Measurements from ENCODE around the gene UCK2. TPM values are rescaled to one million over a fixed set of nuclear protein-coding genes. Genes with fewer than 3 reads are reported as not detected.

Gene UCK2
- total RNA-seq, 1 donor from 2014 or later, result 49.4 TPM

DNA sequence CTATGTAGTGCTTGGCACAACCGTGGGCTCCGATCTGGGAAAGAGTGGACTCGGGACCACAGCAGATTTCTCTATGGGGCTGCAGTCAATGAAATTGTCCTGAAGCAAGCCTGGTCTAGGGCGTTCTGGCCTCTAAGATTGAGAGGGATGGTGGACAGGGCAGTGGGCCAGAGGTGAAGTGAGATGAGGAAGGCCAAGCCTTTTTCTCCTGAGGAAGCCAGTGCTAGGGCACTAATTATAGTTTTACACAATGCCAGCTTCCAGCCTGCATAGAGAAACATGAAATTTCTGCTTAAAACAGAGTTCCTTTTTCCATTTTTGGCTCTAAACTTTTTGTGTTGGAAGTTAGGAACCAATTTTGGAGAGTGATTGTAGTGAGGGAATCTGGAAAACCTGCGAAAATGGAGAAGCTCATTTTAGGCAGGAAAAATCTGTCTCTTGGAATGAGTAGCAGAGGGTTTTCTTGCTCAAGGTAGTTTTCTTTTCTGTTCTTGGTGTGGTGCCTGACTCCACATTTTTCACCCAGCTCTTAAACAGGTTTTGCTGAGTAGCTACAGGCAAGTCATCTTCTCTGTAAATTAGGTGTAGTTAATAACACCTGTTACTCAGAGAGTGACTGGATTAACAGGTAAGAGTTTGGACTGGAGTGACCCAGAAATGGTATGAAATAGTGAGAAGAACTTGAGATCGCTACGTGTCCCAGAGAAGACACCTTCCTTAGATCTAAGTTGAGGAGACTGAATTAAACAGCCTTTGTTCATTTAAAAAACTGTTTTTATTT, 22.1 kb downstream of the UCK2 start:
- Histone ChIP-seq H3K9me3 (no peaks in the 10 kb centered on the region), H3K4me3 (no peak overlapping the region), H3K27me3 (no peaks in the 10 kb centered on the region), H3K4me1 (no peaks in the 10 kb centered on the region), H3K36me3 (no peaks in the 10 kb centered on the region), H3K27ac (no peak overlapping the region)
- intact Hi-C loops (cut with DNase I), result no loop called here
- no peak for DNase-seq (ENCODE audit: extremely low spot score in 2 of 2)
- TF ChIP-seq POLR2AphosphoS5 (IDR thresholded peaks at IDR 0.05; ENCODE audit: insufficient read depth in 1 of 2, low read depth in 1 of 2) (no peak), POLR2A (IDR thresholded peaks at IDR 0.05) (no peak)
- TF ChIP-seq, protein P1, sequence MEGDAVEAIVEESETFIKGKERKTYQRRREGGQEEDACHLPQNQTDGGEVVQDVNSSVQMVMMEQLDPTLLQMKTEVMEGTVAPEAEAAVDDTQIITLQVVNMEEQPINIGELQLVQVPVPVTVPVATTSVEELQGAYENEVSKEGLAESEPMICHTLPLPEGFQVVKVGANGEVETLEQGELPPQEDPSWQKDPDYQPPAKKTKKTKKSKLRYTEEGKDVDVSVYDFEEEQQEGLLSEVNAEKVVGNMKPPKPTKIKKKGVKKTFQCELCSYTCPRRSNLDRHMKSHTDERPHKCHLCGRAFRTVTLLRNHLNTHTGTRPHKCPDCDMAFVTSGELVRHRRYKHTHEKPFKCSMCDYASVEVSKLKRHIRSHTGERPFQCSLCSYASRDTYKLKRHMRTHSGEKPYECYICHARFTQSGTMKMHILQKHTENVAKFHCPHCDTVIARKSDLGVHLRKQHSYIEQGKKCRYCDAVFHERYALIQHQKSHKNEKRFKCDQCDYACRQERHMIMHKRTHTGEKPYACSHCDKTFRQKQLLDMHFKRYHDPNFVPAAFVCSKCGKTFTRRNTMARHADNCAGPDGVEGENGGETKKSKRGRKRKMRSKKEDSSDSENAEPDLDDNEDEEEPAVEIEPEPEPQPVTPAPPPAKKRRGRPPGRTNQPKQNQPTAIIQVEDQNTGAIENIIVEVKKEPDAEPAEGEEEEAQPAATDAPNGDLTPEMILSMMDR (IDR thresholded peaks at IDR 0.05), result no peak

DNA sequence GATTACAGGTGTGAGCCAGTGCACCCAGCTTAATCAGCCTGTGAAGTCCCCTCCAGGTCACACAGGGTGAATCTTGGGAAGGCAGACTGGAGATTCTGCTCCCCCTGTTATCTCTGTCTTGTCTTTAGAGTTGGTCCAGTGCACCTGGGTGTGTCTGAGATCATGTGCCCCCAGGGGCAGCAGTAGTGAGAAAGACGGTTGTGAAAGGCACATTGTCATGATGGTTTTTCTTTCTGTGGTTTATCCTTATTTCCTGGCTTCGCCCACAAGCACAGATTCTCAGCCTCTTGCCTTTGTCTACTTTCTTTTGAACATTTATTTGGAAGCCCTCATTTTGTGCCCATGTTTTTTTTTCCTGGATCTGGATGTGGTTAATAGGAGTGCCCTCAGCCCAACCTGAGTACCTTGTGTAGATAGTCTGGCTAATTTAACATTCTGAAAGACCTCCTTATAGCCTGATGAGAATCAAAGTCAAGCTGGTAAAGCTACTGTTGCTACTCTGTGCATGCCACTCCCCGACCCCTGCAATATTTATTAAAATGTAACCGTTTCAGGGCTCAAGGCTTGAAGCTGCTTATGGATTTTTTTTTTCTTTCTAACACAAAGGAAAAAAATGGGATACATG, 23.7 kb downstream of the UCK2 start:
- H3K9me3 ChIP-seq, result no peaks in the 10 kb centered on the region
- intact Hi-C loops (cut with DNase I), result no loop called here
- DNase-seq (ENCODE audit: extremely low spot score in 2 of 2), result no peak
- no peak overlapping the region for H3K27ac ChIP-seq
- no peaks in the 10 kb centered on the region for H3K36me3 ChIP-seq
- TF ChIP-seq POLR2AphosphoS5 (IDR thresholded peaks at IDR 0.05; ENCODE audit: insufficient read depth in 1 of 2, low read depth in 1 of 2), result no peak
- TF ChIP-seq, protein P1 (IDR thresholded peaks at IDR 0.05), result no peak
- no peak for TF ChIP-seq POLR2A (IDR thresholded peaks at IDR 0.05)
- no peaks in the 10 kb centered on the region for H3K27me3 ChIP-seq
- no peaks in the 10 kb centered on the region for H3K4me1 ChIP-seq
- no peak overlapping the region for H3K4me3 ChIP-seq

DNA sequence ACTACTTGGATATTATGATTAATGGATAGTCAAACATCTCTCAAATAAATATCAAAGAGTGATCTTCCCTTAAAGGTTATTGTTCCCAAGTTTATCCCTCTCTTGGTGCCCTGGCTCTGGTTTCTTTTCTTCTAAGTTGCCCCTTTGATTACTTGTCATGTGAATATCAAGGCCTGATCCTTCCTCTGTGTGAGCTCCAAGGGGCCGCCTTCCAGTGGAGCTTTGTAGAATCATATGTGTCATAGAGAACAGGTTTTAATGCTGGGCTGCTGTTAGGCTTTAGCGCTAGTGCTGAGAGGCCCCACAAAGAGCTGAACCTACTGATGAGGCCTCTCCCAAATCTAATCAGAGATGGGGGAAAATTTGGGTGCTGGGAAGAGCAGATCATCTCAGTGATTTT, 25.5 kb downstream of the UCK2 start:
- Histone ChIP-seq H3K36me3 (no peaks in the 10 kb centered on the region), H3K4me1 (peaks cover 8% of the 10 kb centered on the region), H3K9me3 (no peaks in the 10 kb centered on the region), H3K4me3 (no peak overlapping the region), H3K27ac (no peak overlapping the region), H3K27me3 (no peaks in the 10 kb centered on the region)
- DNase-seq (ENCODE audit: extremely low spot score in 2 of 2), result no peak
- TF ChIP-seq POLR2A (IDR thresholded peaks at IDR 0.05), result no peak
- TF ChIP-seq, protein P1 (IDR thresholded peaks at IDR 0.05), result no peak
- TF ChIP-seq POLR2AphosphoS5 (IDR thresholded peaks at IDR 0.05; ENCODE audit: insufficient read depth in 1 of 2, low read depth in 1 of 2), result no peak
- intact Hi-C loops (cut with DNase I), result no loop called here

DNA sequence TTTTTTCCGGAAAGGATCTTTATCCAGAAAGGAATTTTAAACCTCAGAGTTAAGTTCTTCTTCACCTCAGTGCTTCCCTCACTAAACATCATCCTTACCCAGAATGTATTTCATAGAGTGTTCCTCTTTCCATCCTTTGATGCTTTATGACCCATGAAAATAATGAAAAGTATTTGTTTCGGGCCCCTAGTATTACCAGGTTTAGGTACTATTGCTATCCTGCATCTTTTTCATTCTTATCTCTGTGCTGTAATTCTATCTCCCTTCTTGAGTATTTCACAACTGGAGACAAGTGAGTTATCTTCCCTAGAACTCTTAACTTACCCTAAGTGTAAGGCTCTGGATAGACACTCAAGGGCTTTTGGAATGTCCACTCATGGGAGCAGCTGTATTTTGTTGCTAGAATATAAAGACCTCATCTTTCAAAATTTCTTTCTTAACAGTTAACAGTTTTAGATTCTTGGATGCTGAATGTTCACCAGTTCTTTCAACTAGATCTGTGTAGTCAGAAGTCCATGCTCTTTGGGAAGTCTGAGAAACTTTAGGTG, 26.2 kb downstream of the UCK2 start:
- Histone ChIP-seq H3K27me3 (no peaks in the 10 kb centered on the region), H3K4me1 (peaks cover 8% of the 10 kb centered on the region), H3K27ac (no peak overlapping the region), H3K36me3 (no peaks in the 10 kb centered on the region), H3K9me3 (no peaks in the 10 kb centered on the region), H3K4me3 (no peak overlapping the region)
- intact Hi-C loops (cut with DNase I), result no loop called here
- TF ChIP-seq POLR2A (IDR thresholded peaks at IDR 0.05), result no peak
- TF ChIP-seq, protein P1 (IDR thresholded peaks at IDR 0.05), result no peak
- no peak for TF ChIP-seq POLR2AphosphoS5 (IDR thresholded peaks at IDR 0.05; ENCODE audit: insufficient read depth in 1 of 2, low read depth in 1 of 2)
- DNase-seq (ENCODE audit: extremely low spot score in 2 of 2), result no peak
